HG03196 (cell line): ENCODE measurements around the gene PDCD5.
A peak's percentile ranks its signal among the peaks of the same experiment; 100 is the strongest.
"Not testable (repeated sequence)": the region's sequence is repeated elsewhere in the genome, so short reads cannot be mapped to it uniquely, and the experiment has no call there.

ENCODE experiments used
- ATAC-seq: cut with Tn5 transposase; IDR thresholded peaks from one replicate; pipeline ENCODE4 v1.9.1; 2021; ENCODE audit not compliant: unreplicated experiment

Gene PDCD5

DNA sequence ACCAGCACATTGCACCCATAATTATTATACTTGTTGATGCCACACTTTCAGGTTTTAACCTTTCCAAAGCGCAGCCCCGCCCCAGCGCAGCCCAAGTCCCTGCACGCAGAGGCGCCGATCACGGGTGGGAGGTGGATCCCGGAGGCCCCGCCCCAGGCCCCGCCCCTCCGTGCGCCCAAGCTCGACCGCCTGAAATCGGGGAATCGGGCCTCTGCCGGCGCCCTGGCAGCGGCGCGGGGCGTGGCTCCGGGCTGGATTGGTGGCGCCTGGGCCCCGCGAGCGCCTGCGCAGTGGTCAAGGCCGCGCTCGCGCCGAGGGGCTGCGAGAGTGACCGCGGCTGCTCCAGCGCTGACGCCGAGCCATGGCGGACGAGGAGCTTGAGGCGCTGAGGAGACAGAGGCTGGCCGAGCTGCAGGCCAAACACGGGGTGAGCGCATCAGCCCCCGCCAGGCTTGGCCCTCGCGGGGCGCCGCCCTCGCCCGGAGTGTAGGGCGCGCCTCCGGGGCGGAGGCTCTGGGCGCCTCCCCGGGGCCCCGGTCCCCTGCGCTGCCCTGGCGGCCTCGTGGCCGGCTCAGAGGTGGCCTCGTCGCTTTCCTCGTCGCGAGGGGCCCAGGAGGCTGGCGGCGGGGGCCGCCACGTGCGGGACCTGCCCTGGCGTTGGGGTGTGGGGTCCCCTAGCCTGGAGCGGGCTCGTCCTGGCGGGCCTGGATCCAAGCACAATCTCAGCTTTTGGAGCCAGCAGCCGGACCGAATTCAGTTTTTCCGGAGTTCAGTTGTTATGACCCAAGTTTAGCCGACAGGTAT is at the start of gene PDCD5:
TSS of gene PDCD5 (plus strand) at position 290 of the 804 bp plus-strand sequence. CDS start at position 362, 72 bp downstream.
- peak; percentile 84 for ATAC-seq

DNA sequence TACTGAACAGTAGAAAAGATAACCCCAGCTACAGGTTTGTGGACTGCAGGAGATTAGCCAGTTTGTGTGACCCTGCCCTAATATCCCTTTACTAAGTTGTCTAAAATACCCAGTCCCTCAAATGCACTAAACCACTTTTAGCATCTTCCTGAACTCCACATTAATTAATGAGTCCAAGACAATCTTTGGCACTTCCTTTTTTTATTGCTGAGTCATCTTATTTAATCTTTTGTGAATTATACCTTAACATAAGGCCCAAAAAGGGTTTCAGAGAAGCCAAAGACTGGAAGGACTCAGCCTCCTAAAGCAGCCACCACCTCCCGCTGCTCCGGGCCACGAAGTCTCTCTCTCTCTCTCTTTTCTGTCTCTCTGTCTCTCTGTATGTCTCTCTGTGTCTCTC is 48.8 kb upstream of the PDCD5 start:
- no peak for ATAC-seq

GRCh38 chr19:32537580-32537979 is 43.4 kb upstream of the PDCD5 start:
- no peak for ATAC-seq

DNA sequence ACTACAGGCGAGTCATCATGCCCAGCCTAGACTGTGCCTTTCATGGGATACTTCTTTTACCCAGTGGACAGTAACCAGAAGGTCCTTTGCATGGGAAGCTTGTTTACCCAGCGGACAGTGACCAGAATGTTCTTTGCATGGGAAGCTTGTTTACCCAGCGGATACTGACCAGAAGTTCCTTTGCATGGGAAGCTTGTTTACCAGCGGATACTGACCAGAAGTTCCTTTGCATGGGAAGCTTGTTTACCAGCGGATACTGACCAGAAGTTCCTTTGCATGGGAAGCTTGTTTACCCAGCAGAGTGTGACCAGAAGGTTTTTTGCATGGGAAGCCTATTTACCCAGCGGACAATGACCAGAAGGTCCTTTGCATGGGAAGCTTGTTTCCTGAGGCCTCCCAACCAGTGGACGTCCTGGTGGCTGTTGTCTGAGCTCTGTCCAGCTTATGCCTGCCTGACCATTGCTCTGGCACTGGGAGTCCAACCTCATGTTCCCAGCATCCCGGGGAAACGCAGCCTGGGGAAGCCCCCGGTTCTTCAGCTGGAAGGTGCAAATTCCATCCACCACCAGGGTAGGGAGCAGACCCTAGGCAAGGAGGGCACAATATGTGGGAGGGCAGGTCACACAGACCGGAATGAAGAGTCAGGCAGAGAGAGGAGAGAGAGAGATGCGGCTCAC is 41.6 kb upstream of the PDCD5 start:
- ATAC-seq, result no peak

DNA sequence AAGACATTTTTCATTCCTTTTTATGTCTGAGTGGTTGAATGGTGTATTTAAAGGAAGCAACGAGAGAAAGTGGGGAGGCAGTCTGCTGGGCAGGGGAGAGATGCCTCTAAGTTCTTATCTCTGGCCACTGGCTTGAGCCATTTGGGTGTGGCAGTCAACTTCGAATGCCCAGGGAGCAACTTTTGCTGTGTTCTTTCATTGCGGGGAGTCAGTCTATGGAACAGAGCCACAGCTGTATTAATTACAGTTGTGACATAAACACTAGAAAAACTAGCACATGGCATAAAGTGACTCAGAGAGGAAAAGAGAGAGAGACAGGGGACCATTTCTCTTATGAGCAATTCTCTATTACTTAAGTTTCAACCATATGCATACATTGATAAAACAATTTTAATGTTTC is 40.4 kb upstream of the PDCD5 start:
- ATAC-seq, result no peak

GRCh38 chr19:32541376-32541775 is 39.6 kb upstream of the PDCD5 start:
- not testable (repeated sequence) for ATAC-seq

DNA sequence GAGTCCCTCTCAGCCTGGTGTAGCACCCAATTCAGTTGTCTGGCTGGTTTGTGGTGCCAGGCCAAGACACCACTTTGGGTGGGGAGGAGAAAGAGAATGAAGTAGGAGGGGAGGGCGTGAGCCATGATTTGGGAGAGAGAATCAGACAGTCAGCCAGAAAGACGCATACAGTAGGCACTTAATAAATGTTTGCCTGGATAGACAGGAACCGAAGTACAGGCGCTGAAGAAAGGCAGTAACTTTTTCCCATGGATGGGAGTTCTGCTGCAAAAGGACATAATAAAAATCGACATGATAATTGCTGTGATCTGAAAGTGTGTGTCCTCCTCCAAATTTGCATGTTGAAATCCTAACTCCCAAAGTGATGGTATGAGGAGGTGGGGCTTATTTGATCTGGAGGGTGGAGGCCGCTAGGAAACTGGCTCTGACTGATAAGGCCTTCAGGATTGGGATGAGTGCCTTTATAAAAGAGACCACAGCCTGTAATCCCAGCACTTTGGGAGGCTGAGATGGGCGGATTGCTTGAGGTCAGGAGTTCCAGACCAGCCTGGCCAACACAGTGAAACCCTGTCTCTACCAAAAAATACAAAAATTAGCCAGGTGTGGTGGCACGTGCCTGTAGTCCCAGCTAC is 38.4 kb upstream of the PDCD5 start:
- ATAC-seq, result no peak

- ATAC-seq, result no peak
These were observed 37.7 kb upstream of the PDCD5 start for GRCh38 chr19:32543115-32543900.

GRCh38 chr19:32544917-32545316 is 36.1 kb upstream of the PDCD5 start:
- no peak for ATAC-seq

- no peak for ATAC-seq
These were observed 30.3 kb upstream of the PDCD5 start for GRCh38 chr19:32550666-32551065.

- ATAC-seq, result no peak
These were observed 25.2 kb upstream of the PDCD5 start for GRCh38 chr19:32555786-32556185.

- ATAC-seq, result no peak
These were observed 22.3 kb upstream of the PDCD5 start for GRCh38 chr19:32558607-32559228.

DNA sequence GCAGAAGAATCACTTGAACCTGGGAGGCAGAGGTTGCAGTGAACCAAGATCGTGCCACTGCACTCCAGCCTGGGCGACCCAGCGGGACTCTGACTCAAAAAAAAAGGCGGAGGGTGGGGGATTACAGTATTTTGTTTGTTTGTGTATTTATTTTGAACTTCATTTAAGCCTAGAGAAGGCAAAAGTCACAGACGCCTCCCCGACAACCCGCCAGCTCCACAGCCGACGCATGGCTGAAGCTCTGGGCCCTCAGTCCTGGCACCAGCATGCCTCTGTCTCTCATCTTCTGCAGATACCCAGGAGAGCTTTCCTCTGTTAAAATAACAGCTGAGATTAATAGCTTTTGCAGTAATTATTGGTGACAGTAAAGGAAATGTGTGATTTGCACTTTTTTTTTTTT is 17.2 kb upstream of the PDCD5 start:
- ATAC-seq, result no peak

- no peak for ATAC-seq
These were observed 14.7 kb upstream of the PDCD5 start for GRCh38 chr19:32566246-32566830.

DNA sequence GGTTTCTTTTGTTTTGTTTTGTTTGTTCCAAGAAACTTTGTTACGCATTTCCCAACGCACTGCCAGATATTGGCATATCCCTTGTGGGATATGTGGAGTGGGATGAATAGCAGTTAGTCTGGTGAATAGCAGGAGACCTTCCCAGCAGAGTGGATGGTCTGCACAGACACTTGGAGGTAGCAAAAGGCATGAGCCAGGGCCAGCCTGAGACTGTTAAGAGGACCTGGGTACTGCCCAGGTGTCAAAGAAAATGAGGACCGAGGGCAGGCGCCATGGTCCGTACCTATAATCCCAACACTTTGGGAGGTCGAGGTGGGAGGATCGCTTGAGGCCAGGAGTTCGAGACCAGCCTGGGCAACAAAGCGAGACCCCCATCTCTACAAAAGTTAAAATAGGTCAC is 13.5 kb upstream of the PDCD5 start:
- ATAC-seq, result no peak

GRCh38 chr19:32570081-32570785 is 10.8 kb upstream of the PDCD5 start:
- no peak for ATAC-seq

GRCh38 chr19:32571471-32572075 is 9.4 kb upstream of the PDCD5 start:
- ATAC-seq, result not testable (repeated sequence)

- not testable (repeated sequence) for ATAC-seq
These were observed 8.1 kb upstream of the PDCD5 start for GRCh38 chr19:32572700-32573491.

DNA sequence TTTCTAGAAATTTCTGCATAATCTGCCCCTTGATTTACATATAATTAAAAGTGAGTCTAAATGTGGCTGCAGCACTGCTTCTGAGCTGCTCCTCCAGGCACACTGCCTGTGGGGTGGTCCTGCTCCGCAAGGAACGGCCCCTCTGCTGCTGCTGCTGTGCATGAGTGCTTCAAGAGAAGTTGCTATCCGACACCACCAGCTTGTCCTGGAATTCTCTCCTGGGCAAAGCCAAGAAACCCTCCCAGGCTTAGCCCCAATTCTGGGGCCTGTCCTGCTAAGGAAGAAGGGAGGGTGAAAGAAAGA is 7.5 kb upstream of the PDCD5 start:
- no peak for ATAC-seq
